HS-27A (cell line): ENCODE results near the gene C6orf132.

Experiments used
- DNase-seq: peaks from one replicate; pipeline ENCODE4 v3.0.0-alpha.2; 2012; ENCODE audit warnings: low read depth, missing footprints

Gene C6orf132

DNA sequence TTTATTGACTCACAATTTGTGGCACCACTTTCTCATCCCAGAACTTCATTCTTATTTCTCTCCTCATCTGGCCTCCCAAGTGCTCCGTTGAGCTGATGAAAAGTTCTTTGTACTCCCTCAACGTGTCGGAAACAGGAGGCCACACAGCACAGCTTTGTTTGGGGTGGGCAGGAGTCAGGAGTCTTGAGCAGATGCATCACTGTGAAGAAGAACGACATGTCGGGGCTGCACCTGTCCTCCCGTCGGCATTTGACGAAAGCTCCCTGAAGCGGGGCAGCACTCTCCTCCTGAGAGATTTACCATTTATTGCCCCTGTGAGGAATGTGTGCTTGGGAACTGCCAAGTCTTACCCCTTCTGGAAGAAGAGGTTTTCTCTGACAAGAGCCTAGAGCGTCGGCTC, 64.0 kb downstream of the C6orf132 start:
- DNase-seq, result no peak

DNA sequence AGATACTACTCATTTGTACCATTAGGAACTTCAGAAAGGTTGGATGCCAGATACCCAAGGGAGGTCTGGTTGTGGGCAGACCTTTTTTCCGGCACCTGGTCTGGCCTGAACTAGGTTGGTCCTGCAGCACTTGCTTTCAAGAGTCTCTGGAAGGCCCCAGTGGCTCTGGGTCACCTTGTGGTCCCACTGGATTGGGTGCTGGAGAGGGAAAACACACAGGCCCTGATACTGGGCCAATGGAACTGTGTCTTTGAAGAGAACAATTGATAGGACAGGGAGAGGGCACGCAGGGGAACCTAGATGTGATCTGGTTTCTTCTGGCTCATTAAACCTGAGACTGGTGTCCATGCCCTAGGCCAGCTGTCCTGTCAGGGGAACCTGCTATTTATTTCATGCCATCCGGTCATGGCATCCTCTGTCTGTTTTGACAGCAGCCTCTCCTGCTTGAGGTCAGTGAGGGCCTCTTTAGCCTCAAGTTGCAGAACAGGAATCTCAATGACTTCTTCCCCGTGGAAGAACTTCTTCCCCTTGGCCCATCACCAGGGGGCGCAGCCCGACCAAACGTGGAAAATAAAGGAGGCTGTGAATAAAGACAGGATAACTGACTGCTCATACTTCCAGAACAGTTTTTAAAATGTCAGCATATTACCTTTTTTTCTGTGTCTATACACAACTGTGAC, 67.1 kb downstream of the C6orf132 start:
- DNase-seq, result peak; percentile 26

DNA sequence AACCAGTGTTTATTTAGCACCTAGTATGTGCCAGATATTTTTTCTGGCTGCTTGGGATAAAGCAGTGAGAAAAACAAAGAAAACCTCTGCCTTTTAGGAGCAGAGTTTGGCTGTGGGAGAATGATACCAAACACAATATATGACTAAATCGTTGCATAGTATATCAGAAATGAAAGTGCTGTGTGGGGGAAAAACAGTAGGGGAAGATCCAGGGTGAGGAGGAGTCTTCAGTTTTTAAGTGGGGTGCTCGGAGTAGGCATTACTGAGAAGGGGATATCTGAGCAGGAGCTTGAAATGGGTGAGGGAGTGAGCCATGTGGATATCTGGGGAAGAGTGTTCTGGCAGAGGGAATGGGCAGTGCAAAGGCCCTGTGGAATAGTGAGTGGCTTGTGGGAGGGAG, 69.1 kb downstream of the C6orf132 start:
- DNase-seq, result no peak

DNA sequence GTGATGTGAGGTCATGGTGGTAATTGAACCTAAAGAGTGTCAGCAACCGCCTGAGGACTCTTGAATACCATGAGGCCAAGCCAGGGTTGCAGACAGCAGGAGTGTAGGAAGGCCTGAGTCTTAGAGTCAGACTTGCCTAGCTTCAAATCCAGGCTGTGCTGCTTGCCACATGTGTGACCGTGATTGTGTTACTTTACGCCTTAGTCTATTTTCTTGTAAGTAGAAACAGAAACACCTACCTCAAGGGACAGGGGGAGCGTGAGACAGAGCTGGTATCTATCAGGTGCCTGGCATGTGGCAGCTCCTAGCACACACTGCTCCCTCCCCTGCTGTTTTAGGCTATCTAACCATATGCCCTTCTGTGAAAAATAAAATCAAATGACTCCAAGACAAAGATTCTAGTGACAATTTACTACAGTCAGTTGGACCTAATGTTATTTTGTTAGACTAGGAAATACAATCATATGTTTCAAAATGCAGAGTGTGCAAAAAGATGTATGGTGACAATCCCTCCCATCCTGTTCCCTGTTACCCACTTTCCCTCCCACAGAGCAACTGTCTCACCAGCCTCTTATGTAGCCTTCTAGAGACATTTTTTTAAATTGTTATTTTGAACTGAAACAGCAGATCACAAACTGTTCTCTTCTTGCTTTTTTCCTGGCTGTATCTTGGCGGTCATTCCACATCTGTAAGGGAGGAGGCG, 70.4 kb downstream of the C6orf132 start:
- DNase-seq, result no peak

DNA sequence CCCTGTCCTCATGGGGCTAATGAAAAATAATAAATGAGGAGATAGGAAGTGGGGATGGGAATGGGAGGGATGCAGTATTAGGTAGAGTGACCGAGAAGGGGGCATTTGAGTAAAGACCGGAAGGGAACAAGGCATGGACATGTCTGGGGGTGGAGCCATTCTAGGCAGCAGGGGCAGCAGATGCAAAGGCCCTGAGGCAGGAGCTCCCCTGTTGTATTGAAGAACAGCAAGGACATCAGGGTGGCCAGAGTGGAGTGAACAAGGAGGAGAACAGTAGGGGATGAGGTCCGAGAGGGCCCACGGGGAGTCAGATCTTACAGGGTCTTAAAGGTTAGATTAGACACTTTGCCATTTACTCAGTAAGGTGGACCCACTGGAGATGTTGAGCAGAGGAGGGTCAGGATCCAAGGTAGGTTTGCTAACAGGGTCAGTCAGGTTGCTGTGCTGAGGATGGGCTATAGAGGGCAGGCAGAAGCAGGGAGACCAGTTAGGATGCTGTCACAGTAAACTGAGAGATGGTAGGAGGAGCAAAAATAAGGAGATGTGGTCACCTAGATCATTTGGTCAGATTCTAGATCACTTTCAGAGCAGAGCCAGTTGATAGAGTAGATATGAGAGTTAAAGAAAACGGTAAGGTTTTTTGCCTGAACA, 73.4 kb downstream of the C6orf132 start:
- DNase-seq, result no peak

DNA sequence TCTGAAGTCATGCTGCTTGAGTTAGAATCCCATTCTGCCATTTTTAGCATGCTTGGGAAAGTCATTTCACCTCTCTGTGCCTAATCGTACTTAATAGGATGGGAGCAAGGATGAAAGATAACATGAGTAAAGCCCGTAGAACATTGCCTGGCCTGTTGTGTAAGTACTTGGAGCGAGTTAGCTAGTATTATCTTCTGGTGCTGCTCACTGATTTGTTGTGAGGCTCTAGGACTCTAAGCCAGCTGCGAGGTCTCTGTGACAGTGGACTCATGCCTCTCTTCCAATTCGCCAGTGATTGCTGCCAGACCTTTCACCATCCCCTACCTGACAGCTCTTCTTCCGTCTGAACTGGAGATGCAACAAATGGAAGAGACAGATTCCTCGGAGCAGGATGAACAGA, 74.2 kb downstream of the C6orf132 start:
- DNase-seq, result no peak

DNA sequence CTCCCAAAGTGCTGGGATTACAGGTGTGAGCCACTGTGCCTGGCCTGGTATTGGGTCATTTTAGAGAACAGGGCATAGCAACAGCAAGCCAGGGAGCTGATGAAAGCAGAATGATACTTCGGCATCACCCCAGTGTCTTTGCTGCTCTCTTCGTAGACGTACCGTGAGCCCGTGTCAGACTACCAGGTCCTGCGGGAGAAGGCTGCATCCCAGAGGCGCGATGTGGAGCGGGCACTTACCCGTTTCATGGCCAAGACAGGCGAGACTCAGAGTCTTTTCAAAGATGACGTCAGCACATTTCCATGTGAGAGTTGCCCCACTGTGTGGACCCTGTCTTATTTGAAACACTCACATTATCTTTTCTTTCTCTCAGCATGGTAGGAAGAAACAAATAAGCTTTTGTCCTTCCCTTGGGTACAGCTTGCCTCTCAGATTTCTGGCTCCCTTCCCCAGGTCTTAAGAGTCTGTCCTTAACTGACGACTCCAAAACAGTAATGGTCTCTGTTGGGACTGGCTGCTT, 76.2 kb downstream of the C6orf132 start:
- no peak for DNase-seq

DNA sequence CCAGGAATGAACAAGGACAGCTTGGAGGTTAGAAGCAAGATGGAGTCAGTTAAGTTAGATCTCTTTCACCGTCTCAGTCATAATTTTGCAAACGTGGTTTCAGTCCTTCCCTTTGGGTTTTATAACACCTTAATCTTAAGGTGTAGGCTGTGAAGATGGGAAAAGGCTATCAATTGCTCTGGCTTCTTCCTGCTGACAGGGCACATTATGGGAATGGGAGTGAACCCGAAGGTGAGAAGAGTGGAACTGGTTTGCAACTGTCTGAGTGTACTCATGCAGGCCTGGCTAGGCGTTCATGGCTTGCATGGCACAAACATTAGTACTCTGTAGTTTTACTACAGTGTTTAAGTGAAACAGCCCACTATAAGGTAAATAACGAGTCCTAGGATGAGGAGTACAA, 82.7 kb downstream of the C6orf132 start:
- DNase-seq, result no peak

DNA sequence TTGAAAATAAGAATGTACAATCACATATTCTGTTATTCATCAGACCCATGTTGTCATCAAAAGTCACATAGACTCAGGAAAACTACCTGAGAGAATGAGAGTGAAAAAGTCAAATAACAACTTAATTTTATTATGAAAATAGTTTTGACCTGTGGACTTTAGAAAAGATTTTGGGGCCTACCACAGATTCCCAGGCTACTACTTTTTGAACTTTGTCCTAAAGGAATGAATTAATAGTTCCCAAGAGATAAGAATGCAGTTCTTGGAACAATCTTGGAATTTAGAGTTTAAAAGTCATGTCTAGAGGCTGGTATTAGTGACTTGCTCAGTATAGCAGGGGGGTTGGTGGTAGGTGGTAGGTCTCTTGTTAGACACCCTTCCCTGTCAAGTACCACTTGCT, 88.8 kb downstream of the C6orf132 start:
- no peak for DNase-seq

DNA sequence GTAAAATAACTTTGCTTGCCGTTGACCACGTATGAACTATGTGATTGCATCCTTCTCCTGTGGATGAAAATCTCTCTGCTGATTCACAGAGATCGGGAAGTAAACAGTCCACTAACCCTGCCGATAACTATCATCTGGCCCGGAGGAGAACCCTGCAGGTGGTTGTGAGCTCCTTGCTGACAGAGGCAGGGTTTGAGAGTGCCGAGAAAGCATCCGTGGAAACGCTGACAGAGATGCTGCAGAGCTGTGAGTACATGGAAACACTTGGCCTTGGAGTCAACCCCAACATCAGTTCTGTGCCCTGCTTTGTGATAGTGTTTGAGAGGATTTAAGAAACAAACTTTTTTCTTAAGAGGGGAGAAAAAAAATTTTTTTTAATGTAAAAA, 91.2 kb downstream of the C6orf132 start:
- no peak for DNase-seq
